Vagina (tissue), 2 donors: ENCODE data around the gene CMSS1. TPM values are rescaled to one million over a fixed set of nuclear protein-coding genes. Genes with fewer than 3 reads are reported as not detected.
"Not testable (repeated sequence)": the region's sequence is repeated elsewhere in the genome, so short reads cannot be mapped to it uniquely, and the experiment has no call there.

ENCODE experiments used
- DNase-seq, 2 donors: peaks; one replicate each; pipeline ENCODE4 v3.0.0-alpha.2; 2017; ENCODE audit errors: extremely low spot score in 2 of 2
- H3K27ac ChIP-seq: fragments of 200-600 bp; sonication (generic); one replicate; pipeline ENCODE4 v1.5.1; 2019
- H3K27me3 ChIP-seq: fragments of 200-600 bp; sonication (generic); one replicate; pipeline ENCODE4 v1.5.1; 2019
- H3K36me3 ChIP-seq, 2 donors: fragments of 200-600 bp; sonication (generic); one replicate each; pipeline ENCODE4 v1.5.1; 2017 to 2019
- H3K4me1 ChIP-seq: fragments of 200-600 bp; sonication (generic); one replicate; pipeline ENCODE4 v1.5.1; 2019
- H3K4me3 ChIP-seq, 2 donors: fragments of 200-600 bp; sonication (generic); 1 replicate in 1 of 2; 2 replicates in 1 of 2; pipeline ENCODE4 v1.5.1; 2016 to 2019
- H3K9me3 ChIP-seq: fragments of 200-600 bp; sonication (generic); one replicate; pipeline ENCODE4 v1.5.1; 2019
- CTCF ChIP-seq, 3 experiments: fragments of 450-650 bp in 2 of 3; fragments of 200-600 bp in 1 of 3; sonication (generic) in 1 of 3; IDR thresholded peaks; one replicate each; pipeline ENCODE4 v1.5.1; 2017 to 2019; ENCODE audit warnings: antibody characterized with exemption in 3 of 3, mild to moderate bottlenecking in 2 of 3, moderate library complexity in 2 of 3
- POLR2A ChIP-seq, 2 donors: fragments of 450-650 bp; IDR thresholded peaks; one replicate each; pipeline ENCODE4 v1.6.1; 2017; ENCODE audit warnings: antibody characterized with exemption in 2 of 2, mild to moderate bottlenecking in 2 of 2, moderate library complexity in 2 of 2
- POLR2AphosphoS5 ChIP-seq, 2 donors: sonication (generic); formaldehyde crosslinking; IDR thresholded peaks; one replicate each; pipeline ENCODE4 v1.9.0; 2017; ENCODE audit warnings: antibody characterized with exemption in 2 of 2, mild to moderate bottlenecking in 2 of 2, low read depth in 1 of 2; ENCODE audit not compliant: insufficient read depth in 1 of 2
- intact Hi-C: fragments of 100-400 bp; cut with DNase I; formaldehyde crosslinking; loops from one replicate; pipeline ENCODE4 v1.15.1; 2023
- total RNA-seq: library from RNA; depleted of rRNA; stranded (reverse); fragments of >200 nt; gene quantifications from one replicate; pipeline ENCODE4 v1.2.3, GENCODE V29; 2016

The CMSS1 gene
- total RNA-seq, 1 donor from 2014 or later = 21.4 TPM

DNA sequence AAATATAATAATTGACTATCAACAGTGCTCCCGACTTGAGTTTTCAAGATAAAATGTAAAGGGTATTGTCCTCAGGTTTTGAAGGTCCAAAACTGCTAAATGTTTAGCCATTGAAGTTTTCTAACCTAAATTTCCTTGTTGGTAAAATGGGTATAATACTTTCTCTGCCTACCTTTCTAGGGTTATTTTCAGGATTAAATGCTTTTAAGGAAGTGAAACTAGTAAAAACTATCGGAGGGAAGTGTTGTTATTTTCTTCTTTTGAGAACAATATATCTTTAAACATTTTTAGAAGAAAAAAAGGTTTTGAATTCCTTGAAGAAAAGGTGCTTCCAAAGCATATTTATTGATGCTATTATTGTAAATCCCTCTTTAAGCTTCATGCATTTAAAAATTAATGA, 229.3 kb downstream of the CMSS1 start:
- H3K9me3 ChIP-seq = no peaks in the 10 kb centered on the region
- no peaks in the 10 kb centered on the region for H3K36me3 ChIP-seq
- intact Hi-C loops = loop anchor here (10.0 kb wide), 1 partner anchor 102 kb away; no protein-coding TSS in a partner anchor
- H3K27ac ChIP-seq = peak overlapping the region; percentile 68
- TF ChIP-seq CTCF (IDR thresholded peaks at IDR 0.05) (no peak), POLR2A (IDR thresholded peaks at IDR 0.05) (no peak), POLR2AphosphoS5 (IDR thresholded peaks at IDR 0.05; ENCODE audit: insufficient read depth in 1 of 2, low read depth in 1 of 2) (no peak)
- DNase-seq = no peak
- H3K4me1 ChIP-seq = peaks cover 29% of the 10 kb centered on the region
- H3K4me3 ChIP-seq = no peak overlapping the region
- no peaks in the 10 kb centered on the region for H3K27me3 ChIP-seq

DNA sequence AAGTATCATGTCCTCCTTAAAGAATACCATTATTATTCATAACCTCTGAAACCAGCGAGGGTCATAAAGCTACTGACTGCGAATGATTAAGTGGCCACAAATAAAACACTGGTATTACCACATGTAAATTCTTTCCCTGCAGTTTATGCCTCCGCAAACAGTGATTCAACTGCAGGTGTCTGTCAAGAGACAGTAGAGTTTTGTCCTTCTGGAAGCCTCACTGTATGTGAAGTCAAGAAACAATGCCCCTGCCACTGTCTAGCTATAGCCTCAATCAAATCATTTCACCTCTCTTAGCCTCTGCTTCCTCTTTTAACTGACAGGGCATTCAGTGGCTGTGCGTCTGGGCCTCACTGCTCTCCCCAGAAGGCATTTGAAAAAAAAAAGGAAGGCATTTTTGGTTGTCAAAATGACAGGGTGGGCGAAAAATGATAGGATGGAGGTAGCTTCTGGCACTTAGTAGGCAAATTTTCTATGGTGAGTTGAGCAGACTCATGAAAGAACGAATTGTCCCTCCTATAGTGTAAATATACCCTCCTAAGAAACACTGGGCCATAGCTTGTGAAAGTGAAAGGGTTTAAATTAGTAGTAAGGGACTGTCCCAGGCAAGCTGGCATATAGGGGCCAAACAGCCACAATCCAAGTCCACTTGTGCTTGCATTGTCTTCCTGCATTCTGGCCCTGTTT, 229.9 kb downstream of the CMSS1 start:
- peak overlapping the region; percentile 68 for H3K27ac ChIP-seq
- H3K4me3 ChIP-seq = peak overlapping the region in 1 of 2 donors; percentile 18

DNA sequence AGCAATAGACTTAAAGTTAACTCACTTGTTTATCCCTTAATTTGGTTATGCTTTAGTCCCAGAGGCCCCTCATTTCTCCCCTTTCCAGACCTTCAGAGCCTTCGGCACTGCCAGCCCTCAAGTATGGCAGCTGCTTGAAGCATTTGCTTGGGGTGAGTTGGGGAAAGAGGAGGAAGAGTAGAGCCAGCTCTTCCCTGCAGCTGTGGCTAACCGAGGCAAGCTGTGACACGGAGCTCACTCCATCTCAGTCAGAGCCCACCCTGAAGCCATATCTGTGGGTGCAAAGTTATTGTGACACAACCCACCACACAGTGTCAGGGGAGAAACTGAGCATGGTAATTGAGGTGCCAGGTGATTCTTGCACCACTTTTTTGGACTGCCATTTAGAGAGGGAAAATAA, 230.6 kb downstream of the CMSS1 start:
- intact Hi-C loops = loop anchor here (10.0 kb wide), 1 partner anchor 103 kb away; no protein-coding TSS in a partner anchor
- Histone ChIP-seq H3K4me3 (peak overlapping the region in 1 of 2 donors; percentile 18), H3K36me3 (no peaks in the 10 kb centered on the region), H3K4me1 (peaks cover 19% of the 10 kb centered on the region), H3K27ac (peak overlapping the region; percentile 68), H3K9me3 (no peaks in the 10 kb centered on the region), H3K27me3 (no peaks in the 10 kb centered on the region)
- TF ChIP-seq CTCF (IDR thresholded peaks at IDR 0.05) (no peak), POLR2A (IDR thresholded peaks at IDR 0.05) (no peak), POLR2AphosphoS5 (IDR thresholded peaks at IDR 0.05; ENCODE audit: insufficient read depth in 1 of 2, low read depth in 1 of 2) (no peak)
- DNase-seq = no peak

More for the DNA sequence above, 229.9 kb downstream of the CMSS1 start:
- Histone ChIP-seq H3K9me3 (no peaks in the 10 kb centered on the region), H3K27me3 (no peaks in the 10 kb centered on the region), H3K36me3 (no peaks in the 10 kb centered on the region), H3K4me1 (peaks cover 23% of the 10 kb centered on the region)
- no peak for DNase-seq
- intact Hi-C loops = loop anchor here (10.0 kb wide), 1 partner anchor 103 kb away; no protein-coding TSS in a partner anchor
- peak in 1 of 2 donors; percentile 75 for TF ChIP-seq POLR2AphosphoS5 (IDR thresholded peaks at IDR 0.05; ENCODE audit: insufficient read depth in 1 of 2, low read depth in 1 of 2)
- no peak for TF ChIP-seq POLR2A (IDR thresholded peaks at IDR 0.05)
- no peak for TF ChIP-seq CTCF (IDR thresholded peaks at IDR 0.05)

DNA sequence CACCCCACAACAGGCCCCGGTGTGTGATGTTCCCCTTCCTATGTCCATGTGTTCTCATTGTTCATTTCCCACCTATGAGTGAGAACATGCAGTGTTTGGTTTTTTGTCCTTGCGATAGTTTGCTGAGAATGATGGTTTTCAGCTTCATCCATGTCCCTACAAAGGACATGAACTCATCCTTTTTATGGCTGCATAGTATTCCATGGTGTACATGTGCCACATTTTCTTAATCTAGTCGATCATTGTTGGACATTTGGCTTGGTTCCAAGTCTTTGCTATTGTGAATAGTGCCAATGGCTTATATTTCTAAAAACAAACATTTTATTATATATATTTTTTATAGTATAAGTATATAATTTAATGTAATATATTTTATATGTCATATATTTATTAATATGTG, 233.9 kb downstream of the CMSS1 start:
- H3K27ac ChIP-seq, H3K9me3 ChIP-seq, DNase-seq, H3K4me3 ChIP-seq, intact Hi-C loops, H3K27me3 ChIP-seq, H3K36me3 ChIP-seq: not testable (repeated sequence)
- H3K4me1 ChIP-seq = peaks cover 19% of the 10 kb centered on the region

DNA sequence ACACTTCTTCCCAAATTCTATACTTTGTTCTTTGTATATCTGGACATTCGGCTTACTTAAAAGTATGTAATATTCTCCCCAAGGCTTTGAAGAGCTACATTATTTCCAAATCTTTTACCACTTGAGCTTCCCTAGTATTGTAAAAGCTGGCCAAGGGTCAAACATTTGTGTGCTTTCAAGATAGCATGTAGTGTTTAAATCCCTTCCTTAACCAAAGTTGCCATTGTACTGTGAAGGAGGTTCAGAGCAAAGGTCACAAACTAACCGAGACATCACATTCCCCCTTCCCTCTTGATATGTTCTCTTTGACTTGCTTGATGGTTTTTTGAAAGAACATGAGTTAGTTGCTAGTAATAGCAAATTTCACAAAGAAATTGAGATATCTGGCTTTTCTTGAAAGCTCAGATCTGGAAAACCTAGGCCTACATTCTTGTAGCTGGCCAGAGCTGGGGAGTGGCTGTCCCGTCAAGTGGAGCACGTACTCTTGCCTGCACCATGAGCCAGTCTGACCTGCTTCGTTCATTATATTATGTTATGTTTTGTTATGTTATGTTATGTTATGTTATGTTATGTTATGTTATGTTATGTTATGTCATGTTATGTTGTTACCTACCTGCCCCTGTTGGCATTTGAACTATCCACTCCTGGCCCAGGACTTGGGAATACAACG, 236.4 kb downstream of the CMSS1 start:
- H3K27ac ChIP-seq = no peak overlapping the region
- DNase-seq = no peak
- intact Hi-C loops = no loop called here
- no peaks in the 10 kb centered on the region for H3K9me3 ChIP-seq
- H3K4me3 ChIP-seq = no peak overlapping the region
- no peaks in the 10 kb centered on the region for H3K4me1 ChIP-seq
- no peaks in the 10 kb centered on the region for H3K36me3 ChIP-seq
- TF ChIP-seq CTCF (IDR thresholded peaks at IDR 0.05) = no peak
- no peak for TF ChIP-seq POLR2A (IDR thresholded peaks at IDR 0.05)
- no peak for TF ChIP-seq POLR2AphosphoS5 (IDR thresholded peaks at IDR 0.05; ENCODE audit: insufficient read depth in 1 of 2, low read depth in 1 of 2)
- H3K27me3 ChIP-seq = no peaks in the 10 kb centered on the region
